HFF-Myc (cell line): ENCODE results near the gene CARD11.

Experiments
- DNase-seq: peaks from one replicate; pipeline ENCODE4 v3.0.0-alpha.2; 2011; ENCODE audit warnings: low read depth; ENCODE audit errors: extremely low read depth
- H3K4me3 ChIP-seq: replicated peaks from 2 replicates; pipeline ENCODE4 v1.5.1; 2011; ENCODE audit warnings: low read depth, mild to moderate bottlenecking, control low read depth, low read length
- TF ChIP-seq, protein P1 (sequence below): IDR thresholded peaks from 2 replicates; pipeline ENCODE4 v1.5.1; 2012; ENCODE audit warnings: mild to moderate bottlenecking, low read depth, low read length, control low read depth; ENCODE audit errors: missing control alignments

CARD11 gene

GRCh38 chr7:2928613-2929311, 114.9 kb downstream of the CARD11 start:
- DNase-seq = no peak
- TF ChIP-seq, protein P1, sequence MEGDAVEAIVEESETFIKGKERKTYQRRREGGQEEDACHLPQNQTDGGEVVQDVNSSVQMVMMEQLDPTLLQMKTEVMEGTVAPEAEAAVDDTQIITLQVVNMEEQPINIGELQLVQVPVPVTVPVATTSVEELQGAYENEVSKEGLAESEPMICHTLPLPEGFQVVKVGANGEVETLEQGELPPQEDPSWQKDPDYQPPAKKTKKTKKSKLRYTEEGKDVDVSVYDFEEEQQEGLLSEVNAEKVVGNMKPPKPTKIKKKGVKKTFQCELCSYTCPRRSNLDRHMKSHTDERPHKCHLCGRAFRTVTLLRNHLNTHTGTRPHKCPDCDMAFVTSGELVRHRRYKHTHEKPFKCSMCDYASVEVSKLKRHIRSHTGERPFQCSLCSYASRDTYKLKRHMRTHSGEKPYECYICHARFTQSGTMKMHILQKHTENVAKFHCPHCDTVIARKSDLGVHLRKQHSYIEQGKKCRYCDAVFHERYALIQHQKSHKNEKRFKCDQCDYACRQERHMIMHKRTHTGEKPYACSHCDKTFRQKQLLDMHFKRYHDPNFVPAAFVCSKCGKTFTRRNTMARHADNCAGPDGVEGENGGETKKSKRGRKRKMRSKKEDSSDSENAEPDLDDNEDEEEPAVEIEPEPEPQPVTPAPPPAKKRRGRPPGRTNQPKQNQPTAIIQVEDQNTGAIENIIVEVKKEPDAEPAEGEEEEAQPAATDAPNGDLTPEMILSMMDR = no peak
- no peak overlapping the region for H3K4me3 ChIP-seq

DNA sequence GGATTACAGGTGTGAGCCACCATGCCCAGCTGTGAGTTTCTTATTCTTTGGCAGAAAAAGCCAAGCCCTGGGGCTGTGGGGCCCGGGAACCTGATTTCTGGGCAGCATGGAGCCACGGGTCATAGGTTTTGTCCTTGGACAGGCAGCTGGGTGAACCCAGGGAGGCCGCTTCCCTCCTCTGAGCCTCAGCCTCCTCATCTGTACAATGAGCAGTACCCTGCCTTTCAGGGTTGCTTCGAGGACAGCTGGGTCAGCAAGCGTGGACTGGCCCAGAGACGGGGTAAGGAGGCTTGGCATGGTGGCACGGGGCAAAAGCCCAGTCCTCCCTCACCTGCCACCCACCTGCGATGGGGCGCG, 115.4 kb downstream of the CARD11 start:
- TF ChIP-seq, protein P1 = no peak
- DNase-seq = no peak
- H3K4me3 ChIP-seq = no peak overlapping the region

- TF ChIP-seq, protein P1 = no peak
- no peak for DNase-seq
- no peak overlapping the region for H3K4me3 ChIP-seq
Observed at GRCh38 chr7:2927592-2927991, 116.1 kb downstream of the CARD11 start.

DNA sequence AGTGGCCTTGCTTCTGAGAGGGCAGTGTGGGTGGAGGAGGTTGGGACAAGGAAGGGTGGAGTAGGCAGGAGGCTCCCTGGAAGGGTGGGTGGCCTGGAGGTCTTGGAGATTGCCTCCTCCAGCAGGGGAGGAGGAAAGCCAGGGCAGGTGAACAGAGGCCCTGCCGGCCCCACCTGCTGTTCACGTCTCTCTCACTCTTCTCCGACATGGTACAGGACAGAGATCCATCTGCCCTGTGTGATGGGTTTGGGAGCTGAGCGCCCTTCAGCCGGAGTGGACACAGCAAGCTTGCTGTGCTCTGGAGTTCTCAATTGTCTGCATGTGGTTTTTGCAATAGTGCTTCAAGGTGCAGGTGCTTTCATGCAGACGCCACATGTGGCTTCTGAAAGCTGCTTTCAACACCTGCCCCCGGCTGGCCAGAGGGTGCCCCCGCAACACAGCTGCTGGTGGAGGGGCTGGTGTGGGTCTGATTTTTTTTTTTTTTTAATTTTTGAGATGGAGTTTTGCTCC, 116.7 kb downstream of the CARD11 start:
- DNase-seq = no peak
- TF ChIP-seq, protein P1 = no peak
- no peak overlapping the region for H3K4me3 ChIP-seq

- DNase-seq = no peak
- TF ChIP-seq, protein P1 = no peak
- H3K4me3 ChIP-seq = no peak overlapping the region
Observed at GRCh38 chr7:2926120-2926895, 117.4 kb downstream of the CARD11 start.

DNA sequence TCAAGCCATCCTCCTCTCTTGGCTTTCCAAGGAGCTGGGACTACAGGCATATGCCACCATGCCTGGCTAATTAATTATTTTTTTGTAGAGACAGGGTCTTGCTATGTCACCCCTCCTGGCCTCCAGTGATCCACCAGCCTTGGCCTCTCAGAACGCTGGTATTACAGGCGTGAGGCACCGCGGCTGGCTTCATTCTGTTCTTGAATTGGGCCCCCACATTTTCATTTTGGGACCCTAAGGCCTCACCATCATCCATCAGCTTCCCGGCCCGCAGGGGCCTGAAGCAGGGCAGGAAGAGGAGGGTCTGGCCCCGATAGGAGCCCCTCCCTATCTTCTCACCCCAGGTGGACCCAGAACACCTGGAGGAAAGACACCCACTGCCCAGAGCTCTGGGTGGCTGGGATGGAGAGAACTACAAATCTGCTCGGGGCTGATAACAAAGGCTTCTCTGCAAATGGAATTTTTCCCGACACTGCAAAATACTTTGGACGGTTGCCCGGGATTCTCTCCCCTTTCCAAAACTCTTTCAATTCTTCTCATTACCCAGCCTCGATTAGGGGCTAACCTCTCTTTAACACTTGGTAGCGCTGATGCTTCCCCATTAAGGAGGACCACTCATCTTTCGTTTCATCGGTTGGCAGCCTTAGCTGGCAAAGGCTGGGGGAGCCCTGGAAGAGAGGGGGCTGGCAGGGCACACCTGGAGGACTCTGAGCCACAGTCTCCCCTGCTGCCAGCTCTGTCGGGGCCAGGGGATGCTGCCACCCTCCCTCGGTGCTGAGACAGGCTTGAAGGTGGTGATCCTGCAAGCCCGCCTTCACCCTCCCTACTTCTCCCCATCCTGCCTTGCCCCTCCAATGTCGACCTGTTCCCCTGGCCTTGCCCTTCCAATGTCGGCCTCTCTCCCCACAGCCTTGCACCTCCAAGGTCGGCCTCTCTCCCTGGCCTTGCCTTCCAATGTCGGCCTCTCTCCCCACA, 118.5 kb downstream of the CARD11 start:
- no peak overlapping the region for H3K4me3 ChIP-seq
- TF ChIP-seq, protein P1 = no peak
- no peak for DNase-seq
